ENCODE results near the gene CSPG4.
A peak's percentile ranks its signal among the peaks of the same experiment; 100 is the strongest.
"Not testable (repeated sequence)": the region's sequence is repeated elsewhere in the genome, so short reads cannot be mapped to it uniquely, and the experiment has no call there.

CSPG4 gene

GRCh38 chr15:75712668-75713337 is at the start of gene CSPG4:
TSS of gene CSPG4 (minus strand) at chr15:75712848. CDS start at chr15:75712755, 93 bp downstream.
- no peak for DNase-seq (ENCODE audit: low read depth)

- not testable (repeated sequence) for DNase-seq (ENCODE audit: low read depth)
These were observed 49.7 kb upstream of the CSPG4 start for GRCh38 chr15:75762357-75762718.

GRCh38 chr15:75761446-75762356 is 49.1 kb upstream of the CSPG4 start:
- DNase-seq (ENCODE audit: low read depth), result no peak

GRCh38 chr15:75760704-75761435 is 48.2 kb upstream of the CSPG4 start:
- DNase-seq (ENCODE audit: low read depth), result no peak

GRCh38 chr15:75760131-75760520 is 47.5 kb upstream of the CSPG4 start:
- not testable (repeated sequence) for DNase-seq (ENCODE audit: low read depth)

GRCh38 chr15:75759416-75760130 is 46.9 kb upstream of the CSPG4 start:
- DNase-seq (ENCODE audit: low read depth), result no peak

GRCh38 chr15:75758071-75758872 is 45.6 kb upstream of the CSPG4 start:
- DNase-seq (ENCODE audit: low read depth), result peak; percentile 52

GRCh38 chr15:75754871-75755270 is 42.2 kb upstream of the CSPG4 start:
- DNase-seq (ENCODE audit: low read depth), result not testable (repeated sequence)

GRCh38 chr15:75753145-75753544 is 40.5 kb upstream of the CSPG4 start:
- no peak for DNase-seq (ENCODE audit: low read depth)

GRCh38 chr15:75751891-75752290 is 39.2 kb upstream of the CSPG4 start:
- DNase-seq (ENCODE audit: low read depth), result no peak

- no peak for DNase-seq (ENCODE audit: low read depth)
These were observed 38.6 kb upstream of the CSPG4 start for GRCh38 chr15:75751116-75751875.

GRCh38 chr15:75750261-75751050 is 37.8 kb upstream of the CSPG4 start:
- no peak for DNase-seq (ENCODE audit: low read depth)

GRCh38 chr15:75749820-75750219 is 37.2 kb upstream of the CSPG4 start:
- DNase-seq (ENCODE audit: low read depth), result no peak

- not testable (repeated sequence) for DNase-seq (ENCODE audit: low read depth)
These were observed 36.2 kb upstream of the CSPG4 start for GRCh38 chr15:75748882-75749281.

GRCh38 chr15:75747121-75747520 is 34.5 kb upstream of the CSPG4 start:
- not testable (repeated sequence) for DNase-seq (ENCODE audit: low read depth)

- no peak for DNase-seq (ENCODE audit: low read depth)
These were observed 32.7 kb upstream of the CSPG4 start for GRCh38 chr15:75745305-75745704.

- DNase-seq (ENCODE audit: low read depth), result not testable (repeated sequence)
These were observed 29.7 kb upstream of the CSPG4 start for GRCh38 chr15:75742346-75742745.

- no peak for DNase-seq (ENCODE audit: low read depth)
These were observed 27.1 kb upstream of the CSPG4 start for GRCh38 chr15:75739791-75740190.

- DNase-seq (ENCODE audit: low read depth), result peak; percentile 71
These were observed 26.1 kb upstream of the CSPG4 start for GRCh38 chr15:75738647-75739325.

Measured in HS-5 (cell line).